GM18870 (cell line): Measurements from ENCODE around the gene PRR5.

ENCODE experiments used
- ATAC-seq: cut with Tn5 transposase; IDR thresholded peaks from one replicate; pipeline ENCODE4 v1.9.1; 2021; ENCODE audit warnings: moderate library complexity; ENCODE audit not compliant: unreplicated experiment

PRR5 gene

GRCh38 chr22:44753189-44754042, 51.4 kb downstream of the PRR5 start:
- ATAC-seq: no peak

- ATAC-seq: no peak
Measured at GRCh38 chr22:44754998-44755397, 53.0 kb downstream of the PRR5 start.

GRCh38 chr22:44755417-44755816, 53.4 kb downstream of the PRR5 start:
- no peak for ATAC-seq

- no peak for ATAC-seq
Measured at GRCh38 chr22:44755956-44756361, 54.0 kb downstream of the PRR5 start.

- no peak for ATAC-seq
Measured at GRCh38 chr22:44758344-44758973, 56.5 kb downstream of the PRR5 start.

- no peak for ATAC-seq
Measured at GRCh38 chr22:44759001-44759400, 57.0 kb downstream of the PRR5 start.

- ATAC-seq: no peak
Measured at GRCh38 chr22:44759430-44760310, 57.7 kb downstream of the PRR5 start.

- no peak for ATAC-seq
Measured at GRCh38 chr22:44760476-44760875, 58.5 kb downstream of the PRR5 start.

GRCh38 chr22:44761025-44761424, 59.0 kb downstream of the PRR5 start:
- ATAC-seq: no peak

GRCh38 chr22:44764373-44764772, 62.4 kb downstream of the PRR5 start:
- no peak for ATAC-seq

GRCh38 chr22:44764974-44765373, 63.0 kb downstream of the PRR5 start:
- ATAC-seq: no peak

- no peak for ATAC-seq
Measured at GRCh38 chr22:44765571-44766285, 63.7 kb downstream of the PRR5 start.

GRCh38 chr22:44773082-44773481, 71.1 kb downstream of the PRR5 start:
- no peak for ATAC-seq

- no peak for ATAC-seq
Measured at GRCh38 chr22:44775862-44776261, 73.9 kb downstream of the PRR5 start.

- no peak for ATAC-seq
Measured at GRCh38 chr22:44776605-44777363, 74.8 kb downstream of the PRR5 start.

GRCh38 chr22:44777364-44777755, 75.4 kb downstream of the PRR5 start:
- ATAC-seq: no peak

GRCh38 chr22:44780876-44781449, 79.0 kb downstream of the PRR5 start:
- no peak for ATAC-seq

GRCh38 chr22:44782363-44782963, 80.5 kb downstream of the PRR5 start:
- no peak for ATAC-seq

GRCh38 chr22:44783091-44783490, 81.1 kb downstream of the PRR5 start:
- ATAC-seq: no peak
